NCI-H1694 (cell line): ENCODE data around the gene ACSF3.
"Not testable (repeated sequence)": the region's sequence is repeated elsewhere in the genome, so short reads cannot be mapped to it uniquely, and the experiment has no call there.

Source experiments
- DNase-seq: peaks from one replicate; lab custom pipeline; 2025; lab: John Stamatoyannopoulos, UW

The ACSF3 gene

DNA sequence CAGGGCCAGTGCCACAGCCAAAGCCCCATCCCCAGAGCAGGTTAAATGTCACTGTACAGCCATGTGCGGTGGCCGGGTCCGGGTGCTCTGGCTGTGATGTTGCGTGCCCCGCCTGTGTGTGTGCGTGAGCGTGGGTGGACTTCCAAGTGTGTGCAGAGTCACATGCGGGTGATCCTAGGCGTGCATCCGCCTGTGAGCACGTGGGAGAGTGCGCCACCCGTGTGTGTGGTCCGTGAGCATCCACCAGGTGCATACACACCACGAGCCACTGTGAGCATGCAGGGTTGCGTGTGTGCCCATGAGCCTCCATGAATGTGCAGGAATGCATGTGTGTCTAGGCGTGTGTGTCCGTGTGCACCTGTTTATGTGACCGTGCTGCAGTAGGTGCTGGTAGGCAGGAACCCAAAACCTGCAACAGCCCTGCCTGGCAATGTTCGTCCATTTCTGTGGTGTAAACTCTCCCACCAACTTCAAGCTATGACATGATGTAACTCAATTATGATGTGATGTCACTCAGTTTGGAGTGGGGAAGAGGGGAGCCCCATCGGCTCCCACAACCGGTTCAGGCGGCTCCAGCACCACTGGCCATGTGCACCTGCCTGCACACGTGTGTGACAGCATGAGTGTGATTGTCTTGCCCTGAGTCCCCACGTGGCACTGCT lies 37.6 kb upstream of the ACSF3 start:
- DNase-seq = no peak

DNA sequence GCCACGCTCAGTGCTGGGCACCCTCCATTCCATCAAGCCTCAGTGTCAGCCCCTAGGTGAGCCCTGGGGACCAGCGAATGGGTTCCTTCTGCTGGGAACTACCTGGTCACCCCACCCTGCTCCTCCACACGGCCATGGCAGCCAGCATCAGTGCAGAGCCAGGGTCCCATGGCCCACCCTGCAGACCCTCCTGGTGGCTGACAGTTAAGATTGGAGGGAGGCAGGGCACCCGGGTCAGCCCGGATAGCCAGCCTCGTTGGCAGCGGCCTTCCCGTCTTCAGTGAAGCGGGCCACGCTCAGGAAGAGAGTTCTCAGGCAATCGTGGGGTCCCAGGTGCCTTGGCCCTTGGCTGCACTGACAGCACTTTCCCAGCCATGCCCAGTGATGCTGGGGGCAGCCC lies 37.1 kb upstream of the ACSF3 start:
- no peak for DNase-seq

DNA sequence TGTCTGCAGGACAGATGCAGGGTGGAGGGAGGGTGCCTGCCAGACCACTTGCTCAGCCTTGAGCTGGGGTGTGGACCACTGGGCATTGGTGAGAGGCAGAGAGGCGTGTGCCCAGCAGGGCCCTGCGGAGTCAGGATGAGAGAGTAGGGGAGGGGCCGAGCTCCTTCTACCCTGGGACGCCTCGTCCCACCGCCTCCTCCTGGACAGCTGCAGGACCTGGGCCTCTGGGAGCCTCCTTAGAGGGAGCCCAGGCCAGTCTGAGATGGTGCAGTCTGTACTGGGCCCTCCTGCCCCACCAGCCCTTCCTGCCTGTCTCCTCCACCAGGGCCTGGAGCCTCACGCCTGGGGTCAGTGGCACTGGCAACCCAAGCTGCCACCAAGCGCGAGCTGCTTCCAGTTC lies 35.9 kb upstream of the ACSF3 start:
- DNase-seq = no peak

DNA sequence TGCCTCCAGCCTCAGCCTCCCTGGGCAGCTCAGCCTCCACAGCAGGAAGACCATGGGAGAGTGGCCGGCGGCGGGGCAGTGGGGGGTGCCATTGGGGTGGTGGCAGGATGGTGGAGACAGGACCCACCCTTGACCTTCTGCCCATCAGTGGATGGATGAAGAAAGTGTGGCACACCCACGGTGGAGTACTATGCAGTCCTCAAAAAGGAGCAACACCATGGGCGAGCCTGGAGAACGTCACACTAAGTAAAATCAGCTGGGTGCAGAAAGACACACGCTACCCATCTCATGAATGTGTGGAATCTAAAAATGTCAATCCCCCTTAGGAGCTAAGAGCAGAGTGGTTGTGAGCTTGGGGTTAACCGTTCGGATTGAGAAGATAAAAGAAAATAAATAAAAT lies 34.8 kb upstream of the ACSF3 start:
- DNase-seq = no peak

- DNase-seq = no peak
Measured at GRCh38 chr16:89060207-89060794, 33.4 kb upstream of the ACSF3 start.

GRCh38 chr16:89061086-89061485 lies 32.6 kb upstream of the ACSF3 start:
- DNase-seq = no peak

DNA sequence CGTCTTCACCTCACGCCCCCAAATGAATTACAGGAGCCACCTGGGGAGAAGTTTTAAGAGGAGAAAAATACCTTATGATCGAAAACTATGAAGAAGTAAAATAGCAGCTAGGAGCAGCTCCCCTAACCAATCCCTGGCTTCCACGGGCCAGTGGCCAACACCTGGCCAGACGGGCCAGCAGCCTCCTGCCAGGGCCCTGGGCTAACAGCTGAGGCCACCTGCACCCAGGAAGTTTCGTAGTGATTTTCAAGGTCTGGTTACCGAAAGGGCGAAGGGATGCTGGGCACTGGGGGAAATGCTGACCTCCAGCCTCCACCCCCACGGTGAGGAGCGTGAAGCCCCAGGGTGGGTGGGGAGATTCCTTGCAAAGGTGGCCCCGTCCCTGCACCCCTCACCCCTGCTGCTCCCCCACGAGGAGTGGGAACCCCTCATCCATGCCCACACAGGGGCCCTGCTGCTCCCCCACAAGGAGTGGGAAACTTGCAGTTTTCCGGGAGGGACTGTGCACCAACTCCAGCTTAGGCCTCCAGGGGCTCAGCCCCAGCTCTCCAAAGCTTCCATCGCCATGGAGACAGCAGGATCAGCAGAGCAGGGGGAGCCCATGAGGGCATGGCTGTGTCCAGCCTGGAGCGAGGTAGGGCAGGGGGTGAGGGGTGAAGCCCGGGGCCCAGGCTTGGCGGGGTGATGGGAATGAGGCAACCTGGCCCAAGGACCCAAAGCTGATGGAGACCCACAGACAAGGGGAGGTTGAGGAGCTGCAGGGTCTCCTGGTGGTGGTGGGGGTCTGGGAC lies 31.9 kb upstream of the ACSF3 start:
- no peak for DNase-seq

- DNase-seq = no peak
Measured at GRCh38 chr16:89062389-89063345, 31.0 kb upstream of the ACSF3 start.

DNA sequence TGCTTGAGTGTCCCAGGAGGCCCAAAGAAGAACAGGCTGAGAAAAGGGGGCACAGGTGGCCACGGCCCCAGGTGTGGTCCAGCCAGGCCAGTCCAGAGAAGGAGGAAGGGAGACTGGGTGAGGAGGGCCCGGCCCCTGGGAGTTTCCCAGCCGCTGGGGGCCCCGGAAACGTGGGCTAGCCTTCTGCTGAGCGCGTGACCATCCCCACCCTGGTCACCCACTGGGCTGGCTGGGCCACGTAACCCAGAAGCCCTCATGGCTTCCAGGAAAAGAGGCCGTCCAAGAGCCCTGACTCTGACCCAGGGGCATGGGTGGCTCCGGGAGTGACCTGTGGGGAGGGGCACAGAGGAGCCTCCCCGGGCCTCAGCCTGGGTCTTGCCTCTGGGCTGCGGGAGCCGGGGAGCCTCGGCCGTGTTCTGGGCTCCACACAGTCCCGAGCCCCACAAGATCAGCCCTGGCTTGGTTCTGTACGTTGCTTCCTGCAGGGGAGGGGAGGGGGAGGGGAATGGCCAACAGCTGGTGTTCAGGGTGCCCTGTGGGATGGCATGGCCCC lies 29.8 kb upstream of the ACSF3 start:
- DNase-seq = no peak

- no peak for DNase-seq
Measured at GRCh38 chr16:89064606-89065457, 28.8 kb upstream of the ACSF3 start.

DNA sequence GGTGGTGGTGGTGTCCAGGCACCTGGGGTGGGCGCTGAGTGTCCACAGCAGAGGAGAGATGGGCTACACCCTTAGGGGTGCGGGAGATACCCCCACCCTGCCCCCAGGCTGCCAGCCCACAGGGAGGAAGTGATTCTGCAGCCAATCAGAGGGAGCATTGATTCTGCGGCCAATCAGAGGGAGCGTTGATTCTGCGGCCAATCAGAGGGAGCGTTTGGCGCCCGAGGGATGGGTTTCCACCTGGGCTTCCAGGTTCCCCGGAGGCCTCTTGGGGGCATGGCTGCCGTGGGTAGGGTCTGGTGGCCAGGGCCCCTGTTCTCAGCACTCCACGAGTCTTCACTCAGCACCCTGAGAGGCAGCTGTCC lies 28.2 kb upstream of the ACSF3 start:
- no peak for DNase-seq

- DNase-seq = no peak
Measured at GRCh38 chr16:89066721-89067120, 26.9 kb upstream of the ACSF3 start.

DNA sequence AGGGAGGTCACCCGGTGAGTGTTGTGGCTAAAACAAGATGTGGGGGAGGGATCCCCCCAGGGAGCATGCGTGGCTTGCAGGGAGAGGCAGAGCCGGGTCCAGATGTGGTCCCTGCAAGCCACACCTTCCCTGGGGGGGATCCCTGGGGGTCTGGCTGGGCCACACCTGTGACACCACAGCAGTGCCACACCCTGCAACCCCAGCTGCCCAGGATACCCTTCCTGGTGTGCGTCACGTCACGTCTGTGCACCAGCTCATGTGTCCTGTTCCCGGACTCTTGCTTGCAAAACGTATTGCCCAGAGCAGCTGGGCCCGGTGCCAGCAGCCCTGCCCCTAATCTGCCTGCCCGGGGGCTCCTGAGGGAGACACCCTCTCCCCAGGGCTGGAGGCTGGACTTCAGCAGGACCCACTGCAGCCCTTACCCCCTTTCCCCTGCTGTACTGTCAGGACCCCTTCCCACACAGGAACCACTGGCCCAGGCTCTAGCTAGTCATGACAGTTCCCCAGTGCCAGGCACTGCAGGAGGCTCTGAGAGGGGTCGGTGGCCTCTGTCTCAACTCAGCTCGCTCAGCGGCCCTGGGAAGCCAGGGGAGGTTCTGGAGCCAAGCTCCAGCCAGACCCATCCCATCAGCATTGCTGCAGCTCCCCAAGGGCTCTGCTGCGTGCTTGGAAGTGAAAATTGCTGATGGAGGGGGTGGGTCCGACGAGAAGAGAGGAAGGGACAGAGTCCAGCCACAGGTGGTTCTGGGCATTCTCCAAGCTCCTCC lies 25.8 kb upstream of the ACSF3 start:
- no peak for DNase-seq

- not testable (repeated sequence) for DNase-seq
Measured at GRCh38 chr16:89068814-89069616, 24.6 kb upstream of the ACSF3 start.

DNA sequence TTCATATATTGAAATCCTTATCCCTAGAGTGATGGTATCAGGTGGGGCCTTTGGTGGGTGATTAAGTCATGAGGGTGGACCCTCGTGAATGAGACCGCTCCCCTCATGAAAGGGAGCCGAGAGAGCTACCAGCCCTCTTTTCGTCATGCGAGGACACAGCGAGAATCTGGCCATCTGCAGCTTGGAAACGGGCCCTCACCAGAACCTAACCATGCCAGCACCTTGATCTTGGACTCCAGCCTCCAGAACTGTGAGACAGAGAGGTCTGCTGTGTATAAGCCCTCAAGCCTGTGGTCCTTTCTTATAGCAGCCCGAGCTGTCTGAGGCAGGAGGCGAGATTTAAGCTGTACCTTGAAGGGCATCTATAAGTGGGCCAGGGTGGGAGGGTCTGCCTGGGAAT lies 23.7 kb upstream of the ACSF3 start:
- DNase-seq = no peak

DNA sequence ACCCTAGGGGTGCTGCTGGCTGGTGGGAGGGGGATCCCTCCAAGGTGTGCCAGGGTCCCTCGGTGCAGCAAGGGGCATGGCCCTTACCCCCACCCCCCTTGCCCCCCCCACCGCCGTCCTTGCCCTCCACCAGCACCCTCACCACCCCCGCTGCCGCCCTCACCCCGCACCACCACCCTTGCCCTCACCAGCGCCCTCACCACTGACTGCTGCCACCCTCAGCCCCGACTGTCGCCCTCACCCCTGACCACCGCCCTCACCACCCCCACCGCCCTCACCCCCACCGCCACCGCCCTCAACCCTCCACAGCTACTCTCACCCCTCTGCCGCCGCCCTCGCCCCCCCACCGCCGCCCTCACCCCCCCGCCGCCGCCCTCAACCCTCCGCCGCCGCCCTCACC lies 23.1 kb upstream of the ACSF3 start:
- no peak for DNase-seq

- DNase-seq = peak; percentile 49
Measured at GRCh38 chr16:89071686-89072547, 21.7 kb upstream of the ACSF3 start.

GRCh38 chr16:89072548-89073130 lies 21.0 kb upstream of the ACSF3 start:
- DNase-seq = no peak
